Measurements from ENCODE around the gene HEYL. TPM values are rescaled to one million over a fixed set of nuclear protein-coding genes. Genes with fewer than 3 reads are reported as not detected.

HEYL gene
- total RNA-seq, 4 donors from 2014 or later = 9.3 to 17.0 (median 11.5) TPM

GRCh38 chr1:39659538-39659937 is 20.1 kb upstream of the HEYL start:
- TF ChIP-seq POLR2A (IDR thresholded peaks at IDR 0.05) (no peak), CTCF (IDR thresholded peaks at IDR 0.05) (no peak)
- 86 to 92% methylated on average over 5 of the region's 5 CpGs for WGBS, 2 donors
- DNase-seq = no peak
- Histone ChIP-seq H3K27me3 (no peaks in the 10 kb centered on the region), H3K4me1 (no peaks in the 10 kb centered on the region), H3K4me3 (replicated peaks in 1 of 3) (no peak overlapping the region), H3K36me3 (no peaks in the 10 kb centered on the region), H3K27ac (no peak overlapping the region), H3K9me3 (no peaks in the 10 kb centered on the region)
- intact Hi-C loops (cut with DNase I) = no loop called here

GRCh38 chr1:39659110-39659509 is 19.7 kb upstream of the HEYL start:
- Histone ChIP-seq H3K4me1 (no peaks in the 10 kb centered on the region), H3K27ac (no peak overlapping the region), H3K9me3 (no peaks in the 10 kb centered on the region), H3K27me3 (no peaks in the 10 kb centered on the region), H3K4me3 (replicated peaks in 1 of 3) (no peak overlapping the region), H3K36me3 (no peaks in the 10 kb centered on the region)
- DNase-seq = no peak
- TF ChIP-seq POLR2A (IDR thresholded peaks at IDR 0.05) (no peak), CTCF (IDR thresholded peaks at IDR 0.05) (no peak)
- intact Hi-C loops (cut with DNase I) = no loop called here
- 97 to 98% methylated on average over 7 to 12 of the region's 12 CpGs for WGBS, 2 donors

GRCh38 chr1:39657923-39658485 is 18.6 kb upstream of the HEYL start:
- no peak overlapping the region for H3K27ac ChIP-seq
- TF ChIP-seq POLR2A (IDR thresholded peaks at IDR 0.05) (no peak), CTCF (IDR thresholded peaks at IDR 0.05) (peak; percentile 38 to 71 (median 50))
- H3K9me3 ChIP-seq = no peaks in the 10 kb centered on the region
- peak; percentile 46 to 65 for DNase-seq
- intact Hi-C loops (cut with DNase I) = no loop called here
- 15 to 18% methylated on average over 6 of the region's 6 CpGs for WGBS, 2 donors
- no peaks in the 10 kb centered on the region for H3K36me3 ChIP-seq
- H3K27me3 ChIP-seq = no peaks in the 10 kb centered on the region
- no peak overlapping the region for H3K4me3 ChIP-seq (replicated peaks in 1 of 3)
- H3K4me1 ChIP-seq = no peaks in the 10 kb centered on the region

- DNase-seq = no peak
- WGBS, 2 donors = 74 to 86% methylated on average over 3 of the region's 3 CpGs
- Histone ChIP-seq H3K27ac (no peak overlapping the region), H3K36me3 (no peaks in the 10 kb centered on the region), H3K4me1 (no peaks in the 10 kb centered on the region), H3K9me3 (no peaks in the 10 kb centered on the region), H3K27me3 (no peaks in the 10 kb centered on the region), H3K4me3 (replicated peaks in 1 of 3) (no peak overlapping the region)
- TF ChIP-seq CTCF (IDR thresholded peaks at IDR 0.05) (no peak), POLR2A (IDR thresholded peaks at IDR 0.05) (no peak)
- intact Hi-C loops (cut with DNase I) = no loop called here
Observed at GRCh38 chr1:39657402-39657801, 18.0 kb upstream of the HEYL start.

- no peaks in the 10 kb centered on the region for H3K4me1 ChIP-seq
- DNase-seq = no peak
- intact Hi-C loops (cut with DNase I) = no loop called here
- no peak for TF ChIP-seq CTCF (IDR thresholded peaks at IDR 0.05)
- no peak for TF ChIP-seq POLR2A (IDR thresholded peaks at IDR 0.05)
- WGBS, 2 donors = 60 to 68% methylated on average over 2 of the region's 2 CpGs
- no peak overlapping the region for H3K27ac ChIP-seq
- H3K27me3 ChIP-seq = no peaks in the 10 kb centered on the region
- H3K9me3 ChIP-seq = no peaks in the 10 kb centered on the region
- no peak overlapping the region for H3K4me3 ChIP-seq (replicated peaks in 1 of 3)
- H3K36me3 ChIP-seq = no peaks in the 10 kb centered on the region
Observed at GRCh38 chr1:39656391-39656790, 16.9 kb upstream of the HEYL start.

Measured in thyroid gland (tissue), 4 donors.